ENCODE measurements around the gene UBE2L3. TPM values are rescaled to one million over a fixed set of nuclear protein-coding genes. Genes with fewer than 3 reads are reported as not detected.

The UBE2L3 gene
- total and polyA plus RNA-seq, 10 of the 15 experiments (the other 5 are each of a cell fraction or from before 2014, with no cell fraction given): 55.7 to 168 (median 113) TPM

GRCh38 chr22:21587803-21588611 lies 20.5 kb downstream of the UBE2L3 start (continued):
- peak; percentile 96 for TF ChIP-seq RUNX3 (IDR thresholded peaks at IDR 0.05; ENCODE audit: low read length)
- peak; percentile 75 for TF ChIP-seq CBFB (IDR thresholded peaks at IDR 0.05; ENCODE audit: low read depth)
- TF ChIP-seq NR2C1 (IDR thresholded peaks at IDR 0.05): no peak
- 0 out of 2 replicates have a peak, but pooled peaks have one; percentile 10 for TF ChIP-seq ZNF384 (IDR thresholded peaks at IDR 0.05; ENCODE audit: borderline replicate concordance, low read depth, low read length)
- TF ChIP-seq TCF12 (IDR thresholded peaks at IDR 0.05; ENCODE audit: low read depth, low read length): peak; percentile 78; the same call in 1 of the 2 replicates
- TF ChIP-seq IKZF2 (IDR thresholded peaks at IDR 0.05): peak; percentile 93 to 95
- no peak for TF ChIP-seq ESRRA (IDR thresholded peaks at IDR 0.05; ENCODE audit: low read length)
- TF ChIP-seq BCL11A (IDR thresholded peaks at IDR 0.05; ENCODE audit: low read depth, low read length): peak; percentile 77
- TF ChIP-seq KDM1A (IDR thresholded peaks at IDR 0.05; ENCODE audit: borderline replicate concordance): no peak

GRCh38 chr22:21589396-21589795 lies 21.9 kb downstream of the UBE2L3 start:
- ChIA-PET SMC1A (ENCODE audit: uncharacterized antibody, unreplicated experiment) (interaction anchor here (1.1 kb wide), 1 partner anchor 9 kb away, joined by 5 read pairs; no protein-coding TSS in a partner anchor), CTCF (interaction anchor here (1.0 to 1.6 kb wide), 2 partner anchors 40 to 53 kb away, joined by 3 to 5 read pairs; partner anchors contain the start of gene YDJC), POLR2A (interaction anchor here (3.0 kb wide), 1 partner anchor 20 kb away, joined by 14 read pairs; no protein-coding TSS in a partner anchor), RAD21 (ENCODE audit: unreplicated experiment) (no interaction called here)
- ATAC-seq: no peak
- Histone ChIP-seq H3K27ac (ENCODE audit: control insufficient read depth, insufficient read depth) (no peak overlapping the region), H4K20me1 (ENCODE audit: control insufficient read depth, insufficient read depth) (peaks cover 15% of the 10 kb centered on the region), H3K9me3 (replicated peaks; ENCODE audit: control insufficient read depth, insufficient read depth, low read length) (no peaks in the 10 kb centered on the region), H3K27me3 (replicated peaks in 1 of 2; ENCODE audit: control insufficient read depth in 2 of 2, insufficient read depth in 2 of 2, low read length in 1 of 2) (no peaks in the 10 kb centered on the region), H2AFZ (ENCODE audit: control insufficient read depth, low read depth, low read length) (no peak overlapping the region), H3K4me1 (ENCODE audit: control insufficient read depth, insufficient read depth, low read length) (peaks cover 24% of the 10 kb centered on the region), H3K9ac (ENCODE audit: control insufficient read depth, insufficient read depth, low read length) (no peak overlapping the region), H3K36me3 (ENCODE audit: control insufficient read depth in 2 of 2, insufficient read depth in 2 of 2, low read length in 1 of 2) (peaks cover 17 to 24% of the 10 kb centered on the region in 2 experiments), H3K4me3 (no peak overlapping the region), H3K4me2 (ENCODE audit: control insufficient read depth, insufficient read depth) (no peak overlapping the region), H3K79me2 (ENCODE audit: control insufficient read depth, insufficient read depth, low read length) (peaks cover 71% of the 10 kb centered on the region)
- WGBS (ENCODE audit: insufficient coverage, insufficient replicate concordance, low lambda C conversion rate, missing lambda C conversion rate): 86% methylated on average over 8 of the region's 8 CpGs
- FAIRE-seq: no peak
- DNase-seq (ENCODE audit: low read depth, low spot score): no peak
- intact Hi-C loops (cut with micrococcal nuclease; ENCODE audit: unreplicated experiment): loop anchor here (2.0 to 10.0 kb wide), 2 partner anchors 19 to 55 kb away; partner anchors contain the start of gene SDF2L1
- BruUV-seq (replicated peaks): no TSS peak
- in situ Hi-C loops (cut with MboI): no loop called here
- TF ChIP-seq, protein P1, sequence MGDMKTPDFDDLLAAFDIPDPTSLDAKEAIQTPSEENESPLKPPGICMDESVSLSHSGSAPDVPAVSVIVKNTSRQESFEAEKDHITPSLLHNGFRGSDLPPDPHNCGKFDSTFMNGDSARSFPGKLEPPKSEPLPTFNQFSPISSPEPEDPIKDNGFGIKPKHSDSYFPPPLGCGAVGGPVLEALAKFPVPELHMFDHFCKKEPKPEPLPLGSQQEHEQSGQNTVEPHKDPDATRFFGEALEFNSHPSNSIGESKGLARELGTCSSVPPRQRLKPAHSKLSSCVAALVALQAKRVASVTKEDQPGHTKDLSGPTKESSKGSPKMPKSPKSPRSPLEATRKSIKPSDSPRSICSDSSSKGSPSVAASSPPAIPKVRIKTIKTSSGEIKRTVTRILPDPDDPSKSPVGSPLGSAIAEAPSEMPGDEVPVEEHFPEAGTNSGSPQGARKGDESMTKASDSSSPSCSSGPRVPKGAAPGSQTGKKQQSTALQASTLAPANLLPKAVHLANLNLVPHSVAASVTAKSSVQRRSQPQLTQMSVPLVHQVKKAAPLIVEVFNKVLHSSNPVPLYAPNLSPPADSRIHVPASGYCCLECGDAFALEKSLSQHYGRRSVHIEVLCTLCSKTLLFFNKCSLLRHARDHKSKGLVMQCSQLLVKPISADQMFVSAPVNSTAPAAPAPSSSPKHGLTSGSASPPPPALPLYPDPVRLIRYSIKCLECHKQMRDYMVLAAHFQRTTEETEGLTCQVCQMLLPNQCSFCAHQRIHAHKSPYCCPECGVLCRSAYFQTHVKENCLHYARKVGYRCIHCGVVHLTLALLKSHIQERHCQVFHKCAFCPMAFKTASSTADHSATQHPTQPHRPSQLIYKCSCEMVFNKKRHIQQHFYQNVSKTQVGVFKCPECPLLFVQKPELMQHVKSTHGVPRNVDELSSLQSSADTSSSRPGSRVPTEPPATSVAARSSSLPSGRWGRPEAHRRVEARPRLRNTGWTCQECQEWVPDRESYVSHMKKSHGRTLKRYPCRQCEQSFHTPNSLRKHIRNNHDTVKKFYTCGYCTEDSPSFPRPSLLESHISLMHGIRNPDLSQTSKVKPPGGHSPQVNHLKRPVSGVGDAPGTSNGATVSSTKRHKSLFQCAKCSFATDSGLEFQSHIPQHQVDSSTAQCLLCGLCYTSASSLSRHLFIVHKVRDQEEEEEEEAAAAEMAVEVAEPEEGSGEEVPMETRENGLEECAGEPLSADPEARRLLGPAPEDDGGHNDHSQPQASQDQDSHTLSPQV (IDR thresholded peaks at IDR 0.05): no peak
- TF ChIP-seq, protein P2, sequence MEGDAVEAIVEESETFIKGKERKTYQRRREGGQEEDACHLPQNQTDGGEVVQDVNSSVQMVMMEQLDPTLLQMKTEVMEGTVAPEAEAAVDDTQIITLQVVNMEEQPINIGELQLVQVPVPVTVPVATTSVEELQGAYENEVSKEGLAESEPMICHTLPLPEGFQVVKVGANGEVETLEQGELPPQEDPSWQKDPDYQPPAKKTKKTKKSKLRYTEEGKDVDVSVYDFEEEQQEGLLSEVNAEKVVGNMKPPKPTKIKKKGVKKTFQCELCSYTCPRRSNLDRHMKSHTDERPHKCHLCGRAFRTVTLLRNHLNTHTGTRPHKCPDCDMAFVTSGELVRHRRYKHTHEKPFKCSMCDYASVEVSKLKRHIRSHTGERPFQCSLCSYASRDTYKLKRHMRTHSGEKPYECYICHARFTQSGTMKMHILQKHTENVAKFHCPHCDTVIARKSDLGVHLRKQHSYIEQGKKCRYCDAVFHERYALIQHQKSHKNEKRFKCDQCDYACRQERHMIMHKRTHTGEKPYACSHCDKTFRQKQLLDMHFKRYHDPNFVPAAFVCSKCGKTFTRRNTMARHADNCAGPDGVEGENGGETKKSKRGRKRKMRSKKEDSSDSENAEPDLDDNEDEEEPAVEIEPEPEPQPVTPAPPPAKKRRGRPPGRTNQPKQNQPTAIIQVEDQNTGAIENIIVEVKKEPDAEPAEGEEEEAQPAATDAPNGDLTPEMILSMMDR (IDR thresholded peaks at IDR 0.05 in 2 of 3, conservative IDR thresholded peaks at IDR 0.05 in 1 of 3; ENCODE audit: control insufficient read depth in 2 of 3, extremely low read depth in 1 of 3, insufficient read depth in 1 of 3, low read depth in 3 of 3, low read length in 3 of 3): no peak
- TF ChIP-seq ZNF24 (IDR thresholded peaks at IDR 0.05): no peak
- TF ChIP-seq CREM (IDR thresholded peaks at IDR 0.05; ENCODE audit: low read depth): no peak
- no peak for TF ChIP-seq TARDBP (IDR thresholded peaks at IDR 0.05; ENCODE audit: borderline replicate concordance)
- no peak for TF ChIP-seq RELB (IDR thresholded peaks at IDR 0.05; ENCODE audit: low read depth)
- TF ChIP-seq LARP7 (IDR thresholded peaks at IDR 0.05): no peak
